ENCODE measurements around the gene MARCHF9.

DNA sequence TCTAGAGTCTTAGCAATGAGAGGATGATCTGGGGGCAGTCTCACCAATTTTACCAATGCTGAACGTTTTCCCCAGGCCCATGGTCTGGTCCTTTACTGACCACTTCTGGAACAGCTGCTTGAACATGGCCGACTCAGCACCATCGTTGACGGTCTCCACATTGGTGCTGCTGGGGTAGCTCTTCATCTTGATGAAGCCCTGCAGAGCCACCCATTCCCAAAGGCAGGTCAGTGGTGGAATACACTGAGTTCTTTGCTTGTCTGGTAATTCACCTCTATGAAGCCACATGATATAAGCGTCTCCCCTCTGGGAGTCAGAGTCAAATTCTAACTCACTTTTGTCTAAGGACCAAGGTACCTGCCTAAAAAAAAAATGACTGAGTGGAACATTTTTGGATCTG, 53.4 kb downstream of the MARCHF9 start:
- TF ChIP-seq, protein P1, sequence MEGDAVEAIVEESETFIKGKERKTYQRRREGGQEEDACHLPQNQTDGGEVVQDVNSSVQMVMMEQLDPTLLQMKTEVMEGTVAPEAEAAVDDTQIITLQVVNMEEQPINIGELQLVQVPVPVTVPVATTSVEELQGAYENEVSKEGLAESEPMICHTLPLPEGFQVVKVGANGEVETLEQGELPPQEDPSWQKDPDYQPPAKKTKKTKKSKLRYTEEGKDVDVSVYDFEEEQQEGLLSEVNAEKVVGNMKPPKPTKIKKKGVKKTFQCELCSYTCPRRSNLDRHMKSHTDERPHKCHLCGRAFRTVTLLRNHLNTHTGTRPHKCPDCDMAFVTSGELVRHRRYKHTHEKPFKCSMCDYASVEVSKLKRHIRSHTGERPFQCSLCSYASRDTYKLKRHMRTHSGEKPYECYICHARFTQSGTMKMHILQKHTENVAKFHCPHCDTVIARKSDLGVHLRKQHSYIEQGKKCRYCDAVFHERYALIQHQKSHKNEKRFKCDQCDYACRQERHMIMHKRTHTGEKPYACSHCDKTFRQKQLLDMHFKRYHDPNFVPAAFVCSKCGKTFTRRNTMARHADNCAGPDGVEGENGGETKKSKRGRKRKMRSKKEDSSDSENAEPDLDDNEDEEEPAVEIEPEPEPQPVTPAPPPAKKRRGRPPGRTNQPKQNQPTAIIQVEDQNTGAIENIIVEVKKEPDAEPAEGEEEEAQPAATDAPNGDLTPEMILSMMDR (IDR thresholded peaks at IDR 0.05; ENCODE audit: low read depth, low read length) = no peak
- TF ChIP-seq, protein P2, sequence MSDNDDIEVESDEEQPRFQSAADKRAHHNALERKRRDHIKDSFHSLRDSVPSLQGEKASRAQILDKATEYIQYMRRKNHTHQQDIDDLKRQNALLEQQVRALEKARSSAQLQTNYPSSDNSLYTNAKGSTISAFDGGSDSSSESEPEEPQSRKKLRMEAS (IDR thresholded peaks at IDR 0.05; ENCODE audit: low read depth, low read length) = no peak
- TF ChIP-seq POLR2A (IDR thresholded peaks at IDR 0.05; ENCODE audit: extremely low read depth, insufficient read length) = no peak

All from NB4 (cell line).